ENCODE data around the gene CERK. TPM values are rescaled to one million over a fixed set of nuclear protein-coding genes. Genes with fewer than 3 reads are reported as not detected.

Gene CERK
- total RNA-seq, 1 donor from 2014 or later = 38.4 TPM

DNA sequence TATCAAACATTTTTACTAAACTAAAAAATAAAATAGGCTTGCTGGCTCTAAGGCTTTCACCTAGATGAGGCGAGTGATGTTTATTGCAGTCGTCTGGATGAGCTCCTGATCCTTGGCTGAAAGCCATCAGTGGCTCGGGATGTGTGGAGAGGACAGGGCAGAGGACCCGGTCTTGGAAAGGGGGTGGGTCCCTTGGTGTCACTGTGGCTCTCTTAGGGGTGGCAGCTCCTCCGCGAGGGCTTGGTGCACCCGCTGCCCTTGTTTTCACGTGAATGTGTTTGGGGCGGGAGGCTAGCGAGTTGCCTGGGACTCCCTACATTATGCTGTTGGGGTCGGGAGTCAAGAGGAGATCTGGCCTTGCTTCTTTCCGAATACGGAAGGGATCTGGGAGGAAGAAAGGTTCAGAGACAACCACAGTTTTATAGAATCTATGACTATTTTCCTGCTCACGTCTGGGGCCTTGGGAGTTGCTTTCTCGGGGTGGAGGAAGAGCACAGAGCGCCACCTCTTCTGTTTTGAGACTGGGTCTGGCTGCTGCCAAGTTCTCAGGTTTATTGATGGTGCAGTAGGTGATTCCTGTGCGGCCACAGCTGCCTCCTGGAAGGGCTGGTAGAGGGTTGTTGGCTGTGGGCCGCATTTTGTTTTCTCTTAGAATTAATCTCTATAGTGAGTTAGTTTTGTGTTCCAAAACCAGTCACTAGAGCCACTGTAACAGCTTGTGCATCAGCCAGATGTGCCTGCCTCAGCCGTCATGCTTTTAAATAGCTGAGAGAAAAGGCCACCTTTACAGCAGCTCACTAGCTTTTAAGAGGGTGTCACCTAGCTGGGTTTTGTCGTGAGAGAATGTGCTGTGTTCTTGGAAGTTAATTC is 37.2 kb upstream of the CERK start:
- DNase-seq (ENCODE audit: extremely low spot score, unreplicated experiment) = no peak
- H3K4me1 Mint-ChIP-seq (ENCODE audit: unreplicated experiment) = peaks cover 31% of the 10 kb centered on the region
- H3K27me3 Mint-ChIP-seq (ENCODE audit: unreplicated experiment) = no peaks in the 10 kb centered on the region
- no peaks in the 10 kb centered on the region for H3K36me3 Mint-ChIP-seq (ENCODE audit: unreplicated experiment)
- TF ChIP-seq, protein P1, sequence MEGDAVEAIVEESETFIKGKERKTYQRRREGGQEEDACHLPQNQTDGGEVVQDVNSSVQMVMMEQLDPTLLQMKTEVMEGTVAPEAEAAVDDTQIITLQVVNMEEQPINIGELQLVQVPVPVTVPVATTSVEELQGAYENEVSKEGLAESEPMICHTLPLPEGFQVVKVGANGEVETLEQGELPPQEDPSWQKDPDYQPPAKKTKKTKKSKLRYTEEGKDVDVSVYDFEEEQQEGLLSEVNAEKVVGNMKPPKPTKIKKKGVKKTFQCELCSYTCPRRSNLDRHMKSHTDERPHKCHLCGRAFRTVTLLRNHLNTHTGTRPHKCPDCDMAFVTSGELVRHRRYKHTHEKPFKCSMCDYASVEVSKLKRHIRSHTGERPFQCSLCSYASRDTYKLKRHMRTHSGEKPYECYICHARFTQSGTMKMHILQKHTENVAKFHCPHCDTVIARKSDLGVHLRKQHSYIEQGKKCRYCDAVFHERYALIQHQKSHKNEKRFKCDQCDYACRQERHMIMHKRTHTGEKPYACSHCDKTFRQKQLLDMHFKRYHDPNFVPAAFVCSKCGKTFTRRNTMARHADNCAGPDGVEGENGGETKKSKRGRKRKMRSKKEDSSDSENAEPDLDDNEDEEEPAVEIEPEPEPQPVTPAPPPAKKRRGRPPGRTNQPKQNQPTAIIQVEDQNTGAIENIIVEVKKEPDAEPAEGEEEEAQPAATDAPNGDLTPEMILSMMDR (IDR thresholded peaks at IDR 0.05) = no peak
- H3K9me3 Mint-ChIP-seq (ENCODE audit: unreplicated experiment) = no peaks in the 10 kb centered on the region
- peak overlapping the region; percentile 36 for H3K27ac Mint-ChIP-seq (ENCODE audit: unreplicated experiment)
- H3K4me3 Mint-ChIP-seq (ENCODE audit: unreplicated experiment) = no peak overlapping the region

DNA sequence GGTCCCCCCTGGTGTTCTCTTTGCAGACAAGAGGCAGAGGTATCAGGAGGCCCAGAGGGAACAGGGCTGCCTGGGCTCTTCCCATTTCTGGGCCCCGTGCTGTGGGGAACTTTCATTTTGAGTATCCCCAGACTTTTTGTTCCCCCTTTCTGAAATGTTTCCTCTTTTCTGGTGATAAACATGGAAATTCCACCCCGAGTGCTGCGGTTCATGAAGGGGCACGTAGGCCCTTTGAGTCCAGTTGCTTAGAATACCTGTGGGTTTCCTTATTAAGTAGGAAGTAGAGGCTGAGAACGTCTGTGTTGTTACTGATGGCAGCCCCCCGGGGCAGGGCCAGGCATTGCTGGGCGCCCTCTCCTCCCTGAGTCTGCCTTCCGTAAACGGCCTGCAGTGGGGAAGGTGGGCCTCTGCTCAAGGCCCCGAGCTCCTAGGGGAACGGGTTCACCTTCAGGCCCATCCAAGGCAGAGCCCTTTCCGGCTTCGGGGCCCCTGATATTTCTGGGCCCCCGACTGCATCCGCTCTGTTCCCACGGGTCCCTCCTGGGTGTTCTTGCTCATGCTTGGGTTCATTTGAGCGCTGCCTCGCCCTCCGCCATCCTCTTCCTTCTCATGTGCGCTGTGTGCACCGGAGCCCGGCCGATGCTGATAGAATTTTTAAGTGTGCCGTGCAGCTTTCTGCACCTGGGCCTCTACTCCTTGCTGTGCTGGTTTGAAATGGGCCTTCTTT is 36.4 kb upstream of the CERK start:
- no peaks in the 10 kb centered on the region for H3K36me3 Mint-ChIP-seq (ENCODE audit: unreplicated experiment)
- DNase-seq (ENCODE audit: extremely low spot score, unreplicated experiment) = no peak
- H3K9me3 Mint-ChIP-seq (ENCODE audit: unreplicated experiment) = no peaks in the 10 kb centered on the region
- H3K27me3 Mint-ChIP-seq (ENCODE audit: unreplicated experiment) = no peaks in the 10 kb centered on the region
- peaks cover 31% of the 10 kb centered on the region for H3K4me1 Mint-ChIP-seq (ENCODE audit: unreplicated experiment)
- peak overlapping the region; percentile 72 for H3K27ac Mint-ChIP-seq (ENCODE audit: unreplicated experiment)
- no peak overlapping the region for H3K4me3 Mint-ChIP-seq (ENCODE audit: unreplicated experiment)
- TF ChIP-seq, protein P1 (IDR thresholded peaks at IDR 0.05) = no peak

GRCh38 chr22:46773076-46773475 is 35.0 kb upstream of the CERK start:
- no peaks in the 10 kb centered on the region for H3K27me3 Mint-ChIP-seq (ENCODE audit: unreplicated experiment)
- no peak for DNase-seq (ENCODE audit: extremely low spot score, unreplicated experiment)
- TF ChIP-seq, protein P1 (IDR thresholded peaks at IDR 0.05) = no peak
- peaks cover 37% of the 10 kb centered on the region for H3K4me1 Mint-ChIP-seq (ENCODE audit: unreplicated experiment)
- no peaks in the 10 kb centered on the region for H3K9me3 Mint-ChIP-seq (ENCODE audit: unreplicated experiment)
- H3K27ac Mint-ChIP-seq (ENCODE audit: unreplicated experiment) = peak overlapping the region; percentile 34
- no peaks in the 10 kb centered on the region for H3K36me3 Mint-ChIP-seq (ENCODE audit: unreplicated experiment)
- no peak overlapping the region for H3K4me3 Mint-ChIP-seq (ENCODE audit: unreplicated experiment)

GRCh38 chr22:46770726-46771125 is 32.7 kb upstream of the CERK start:
- no peak overlapping the region for H3K27ac Mint-ChIP-seq (ENCODE audit: unreplicated experiment)
- TF ChIP-seq, protein P1 (IDR thresholded peaks at IDR 0.05) = no peak
- DNase-seq (ENCODE audit: extremely low spot score, unreplicated experiment) = no peak
- no peaks in the 10 kb centered on the region for H3K9me3 Mint-ChIP-seq (ENCODE audit: unreplicated experiment)
- H3K27me3 Mint-ChIP-seq (ENCODE audit: unreplicated experiment) = no peaks in the 10 kb centered on the region
- peaks cover 36% of the 10 kb centered on the region for H3K4me1 Mint-ChIP-seq (ENCODE audit: unreplicated experiment)
- no peak overlapping the region for H3K4me3 Mint-ChIP-seq (ENCODE audit: unreplicated experiment)
- no peaks in the 10 kb centered on the region for H3K36me3 Mint-ChIP-seq (ENCODE audit: unreplicated experiment)

GRCh38 chr22:46770151-46770641 is 32.1 kb upstream of the CERK start:
- H3K4me1 Mint-ChIP-seq (ENCODE audit: unreplicated experiment) = peaks cover 35% of the 10 kb centered on the region
- no peaks in the 10 kb centered on the region for H3K9me3 Mint-ChIP-seq (ENCODE audit: unreplicated experiment)
- no peak overlapping the region for H3K27ac Mint-ChIP-seq (ENCODE audit: unreplicated experiment)
- TF ChIP-seq, protein P1 (IDR thresholded peaks at IDR 0.05) = no peak
- no peaks in the 10 kb centered on the region for H3K27me3 Mint-ChIP-seq (ENCODE audit: unreplicated experiment)
- no peak for DNase-seq (ENCODE audit: extremely low spot score, unreplicated experiment)
- H3K36me3 Mint-ChIP-seq (ENCODE audit: unreplicated experiment) = no peaks in the 10 kb centered on the region
- no peak overlapping the region for H3K4me3 Mint-ChIP-seq (ENCODE audit: unreplicated experiment)

Data from osteocyte (in vitro differentiated cells).